Measurements from ENCODE around the gene MACROD2.

MACROD2 gene

DNA sequence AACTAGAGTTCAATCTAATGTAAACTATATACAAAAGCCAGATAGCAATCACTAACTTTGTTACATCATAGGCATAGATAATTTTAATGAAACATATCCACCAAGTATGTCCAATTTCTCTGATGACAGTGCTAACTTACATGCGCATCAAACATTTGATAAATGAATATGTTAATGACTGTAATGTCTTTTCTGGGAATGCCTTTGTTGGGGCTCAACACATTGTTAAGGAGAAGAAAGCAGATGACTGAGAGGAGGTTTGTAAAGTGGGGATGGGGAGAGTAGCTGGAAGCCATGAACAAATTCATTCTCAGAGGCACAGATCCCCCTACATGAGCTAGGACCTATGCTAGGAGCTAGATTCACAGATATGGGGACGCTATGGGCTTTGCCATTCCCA, 1627.9 kb downstream of the MACROD2 start:
- DNase-seq (ENCODE audit: low spot score): no peak

- no peak for DNase-seq (ENCODE audit: low spot score)
These were observed 1630.7 kb downstream of the MACROD2 start for GRCh38 chr20:15625981-15626380.

- DNase-seq (ENCODE audit: low spot score): no peak
These were observed 1631.8 kb downstream of the MACROD2 start for GRCh38 chr20:15627089-15627488.

DNA sequence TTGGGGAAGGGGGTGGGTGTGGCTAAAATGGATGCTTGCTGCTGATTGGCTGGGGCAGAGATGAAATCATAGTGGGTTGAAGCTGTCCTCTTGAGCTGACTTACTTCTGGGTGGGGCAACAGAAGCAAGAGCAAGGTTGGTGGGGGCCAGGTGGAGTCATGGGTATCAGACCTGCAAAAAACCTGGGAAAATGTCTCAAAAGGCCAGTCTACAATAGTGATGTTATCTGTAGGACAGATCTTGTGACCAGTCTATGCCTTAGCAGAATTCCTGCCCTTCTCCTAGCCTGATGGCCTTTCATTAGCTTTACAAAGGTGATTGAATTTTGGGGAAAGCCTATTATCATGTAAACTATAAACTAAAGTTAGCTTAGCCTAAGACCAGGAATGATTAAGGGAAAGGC, 1632.2 kb downstream of the MACROD2 start:
- no peak for DNase-seq (ENCODE audit: low spot score)

DNA sequence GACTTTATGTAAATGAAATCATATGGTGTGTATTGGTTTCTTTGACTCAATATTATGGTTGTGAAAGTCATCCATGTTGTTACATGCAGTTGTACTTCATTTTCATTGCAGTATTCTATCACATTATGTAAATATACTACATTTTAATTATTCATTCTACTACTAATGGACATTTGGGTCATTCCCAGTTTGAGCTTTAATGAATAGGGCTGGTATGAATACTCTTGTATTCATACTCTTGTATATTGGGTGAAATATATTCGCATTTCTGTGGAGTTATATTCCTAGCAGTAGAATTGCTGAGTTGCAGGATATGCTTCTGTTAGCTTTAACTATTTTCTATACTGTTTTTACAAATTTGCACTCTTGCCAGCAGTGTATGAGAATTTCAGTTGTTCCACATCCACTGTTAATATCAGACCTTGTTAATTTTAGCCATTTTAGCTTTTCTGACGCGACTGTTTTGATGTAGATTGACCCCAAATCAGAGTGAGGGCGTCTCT, 1633.6 kb downstream of the MACROD2 start:
- no peak for DNase-seq (ENCODE audit: low spot score)

GRCh38 chr20:15630360-15630759, 1635.0 kb downstream of the MACROD2 start:
- no peak for DNase-seq (ENCODE audit: low spot score)

DNA sequence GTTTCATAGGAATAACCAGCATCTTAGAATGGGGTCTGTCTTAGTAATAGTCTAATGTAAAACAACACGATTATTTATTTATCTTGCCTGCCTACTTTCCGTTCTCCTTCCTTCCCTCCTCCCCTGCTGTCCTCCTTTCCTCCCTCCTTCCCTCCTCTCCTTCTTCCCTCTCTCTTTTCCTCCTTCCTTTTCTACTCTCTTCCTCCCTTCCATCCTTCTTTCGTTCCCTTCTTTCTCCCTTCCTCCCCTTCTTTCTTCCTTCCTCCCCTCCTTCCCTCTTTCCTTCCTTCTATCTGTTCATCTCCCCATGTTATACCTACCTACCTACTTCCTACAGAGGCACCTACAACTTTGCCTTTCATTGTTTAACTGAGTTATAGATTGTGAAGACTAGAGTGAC, 1637.4 kb downstream of the MACROD2 start:
- DNase-seq (ENCODE audit: low spot score): no peak

DNA sequence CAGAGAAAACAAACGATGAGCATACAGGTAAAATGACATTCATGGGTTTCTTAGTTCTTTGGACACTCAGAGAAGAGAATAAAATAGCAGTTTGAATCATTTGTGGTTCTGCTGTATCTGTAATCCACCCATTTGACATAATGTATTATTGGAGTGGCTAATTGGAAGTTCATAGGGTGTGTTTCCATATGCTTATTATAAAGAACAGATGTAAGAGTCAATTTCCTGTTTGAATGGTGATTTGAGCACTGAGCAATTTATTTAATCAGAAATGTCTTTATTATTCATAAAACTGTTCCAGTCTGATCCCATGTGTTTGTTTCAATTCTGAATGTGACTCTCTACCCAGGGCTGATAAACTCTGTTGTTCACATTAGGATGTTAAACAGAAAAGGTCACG, 1638.8 kb downstream of the MACROD2 start:
- no peak for DNase-seq (ENCODE audit: low spot score)

DNA sequence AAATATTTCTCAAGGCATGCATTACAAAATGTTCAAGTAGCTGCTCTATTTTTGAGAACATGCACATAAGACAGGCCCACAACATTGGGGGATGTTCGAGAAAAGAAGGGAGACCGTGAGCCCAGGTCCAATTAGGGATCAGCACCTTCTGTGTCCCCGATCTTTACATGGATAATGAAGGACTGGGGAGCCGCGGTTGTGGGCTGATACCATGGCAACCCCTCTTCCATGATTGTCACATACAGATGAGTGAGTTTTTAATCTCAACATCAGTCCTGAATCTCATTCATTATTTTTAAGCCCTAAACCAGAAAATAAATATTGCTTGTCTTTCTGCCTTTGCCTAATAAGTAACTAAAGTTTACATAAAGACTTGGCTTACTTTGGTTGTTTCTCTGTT, 1642.2 kb downstream of the MACROD2 start:
- no peak for DNase-seq (ENCODE audit: low spot score)

DNA sequence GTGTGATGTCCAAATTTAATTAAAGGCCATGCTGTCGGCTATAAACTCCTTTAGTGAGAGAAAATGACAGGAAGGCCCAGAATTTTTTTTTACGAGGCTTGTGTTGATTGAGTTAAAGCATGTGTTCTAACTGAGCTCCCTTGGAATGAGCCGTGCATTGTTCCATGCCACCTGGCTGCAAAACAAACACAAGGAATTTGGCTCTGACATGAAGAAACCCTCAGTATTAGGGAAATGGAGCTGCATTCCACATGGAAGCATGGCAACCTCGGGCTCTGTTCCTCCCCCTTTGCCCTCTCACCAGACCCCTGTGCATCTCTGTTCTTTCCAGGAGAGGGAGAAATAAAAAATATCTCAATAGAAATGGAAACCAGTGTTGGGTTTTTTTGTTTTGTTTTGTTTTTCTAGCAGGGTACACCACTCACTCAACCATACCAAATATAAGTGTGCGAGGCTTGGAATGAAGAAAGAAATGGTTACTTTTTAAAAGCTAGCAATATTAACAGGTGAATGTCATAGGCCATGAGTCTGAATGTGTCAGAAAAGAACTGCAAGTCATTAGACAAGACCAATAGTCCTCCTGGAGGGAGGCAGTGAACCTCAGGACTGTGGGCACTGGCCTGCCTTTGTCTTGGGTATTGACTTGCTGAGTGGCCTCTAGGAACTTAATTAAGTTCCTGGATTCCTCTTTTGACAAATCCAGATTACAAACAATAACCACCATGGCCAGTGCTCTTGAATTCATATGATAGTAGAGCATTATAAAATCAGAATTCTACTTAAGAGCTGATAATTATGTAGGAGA, 1642.8 kb downstream of the MACROD2 start:
- DNase-seq (ENCODE audit: low spot score): no peak

DNA sequence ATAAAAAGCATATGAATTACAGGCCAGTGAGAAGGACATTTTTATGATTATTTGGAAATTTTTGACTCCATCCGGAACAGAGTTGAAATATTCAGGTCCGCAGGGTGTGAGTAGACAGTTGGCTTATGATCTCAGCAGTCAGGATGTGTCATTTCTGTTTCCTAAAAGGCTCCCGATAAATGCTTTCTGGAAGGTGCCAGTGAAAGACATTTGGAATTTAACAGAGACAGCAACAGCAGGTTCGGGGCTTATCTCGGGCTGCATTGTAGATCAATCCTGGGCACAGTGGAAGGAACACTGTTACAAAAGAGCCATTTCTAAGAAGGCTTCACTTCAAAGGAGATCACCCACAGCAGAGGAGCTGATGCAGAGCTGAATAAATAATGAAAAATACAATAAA, 1643.5 kb downstream of the MACROD2 start:
- no peak for DNase-seq (ENCODE audit: low spot score)

DNA sequence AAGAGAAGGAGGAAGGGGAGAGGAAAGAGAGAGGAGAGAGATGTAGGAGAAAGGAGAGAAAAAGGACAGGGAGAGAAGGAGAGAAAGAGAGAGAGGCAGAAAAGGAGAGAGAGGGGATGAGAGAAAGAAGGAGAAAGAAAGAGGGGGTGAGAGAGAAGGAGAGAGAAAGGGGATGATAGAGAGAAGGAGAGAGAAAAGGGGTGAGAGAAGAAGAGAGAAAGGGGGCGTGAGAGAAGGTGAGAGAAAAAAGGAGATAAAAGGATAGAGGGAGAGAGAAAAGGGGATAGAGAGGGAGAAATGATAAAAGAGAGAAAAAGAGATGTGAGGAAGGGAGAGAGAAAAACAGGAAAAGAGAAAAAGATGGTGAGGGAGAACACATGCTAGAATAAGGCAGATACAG, 1644.5 kb downstream of the MACROD2 start:
- DNase-seq (ENCODE audit: low spot score): no peak

DNA sequence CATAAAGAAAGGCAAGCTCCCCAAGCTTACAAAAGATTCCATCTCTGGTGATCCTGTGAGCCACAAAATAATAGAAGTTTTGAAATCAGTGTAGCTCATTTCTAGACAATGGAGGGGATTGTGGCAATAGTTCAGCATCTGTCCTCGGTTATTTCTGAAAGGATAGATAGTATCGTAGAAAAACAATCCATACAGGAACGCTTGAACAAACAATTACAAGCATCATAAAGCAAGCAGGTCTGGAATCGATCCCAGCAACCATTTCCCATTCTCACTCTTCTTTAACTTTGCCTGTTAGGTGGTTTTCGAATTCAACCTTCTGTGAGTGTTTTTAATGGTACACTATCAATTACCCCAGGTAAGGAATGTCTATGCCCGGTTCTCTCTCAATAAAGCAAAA, 1646.8 kb downstream of the MACROD2 start:
- no peak for DNase-seq (ENCODE audit: low spot score)

DNA sequence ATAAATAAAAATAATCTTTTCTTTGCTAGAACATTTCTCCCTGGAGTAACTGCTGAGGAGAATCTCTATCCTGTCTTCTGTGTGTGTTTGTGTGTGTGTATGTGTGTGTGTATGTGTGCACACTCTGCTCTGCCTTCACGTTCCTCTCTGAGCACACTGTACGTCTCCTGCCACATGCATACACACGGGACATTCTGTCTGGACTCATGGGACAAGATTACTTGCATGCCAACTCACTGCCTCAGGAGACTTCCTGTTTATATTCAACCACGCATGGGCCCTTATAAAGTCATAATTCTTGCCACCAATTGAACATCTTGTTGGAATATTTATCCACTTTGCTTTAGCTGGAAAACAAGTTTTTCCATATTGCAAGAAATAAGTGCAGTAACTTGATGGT, 1647.4 kb downstream of the MACROD2 start:
- DNase-seq (ENCODE audit: low spot score): no peak

GRCh38 chr20:15643713-15644112, 1648.4 kb downstream of the MACROD2 start:
- no peak for DNase-seq (ENCODE audit: low spot score)

- no peak for DNase-seq (ENCODE audit: low spot score)
These were observed 1650.5 kb downstream of the MACROD2 start for GRCh38 chr20:15645816-15646215.

DNA sequence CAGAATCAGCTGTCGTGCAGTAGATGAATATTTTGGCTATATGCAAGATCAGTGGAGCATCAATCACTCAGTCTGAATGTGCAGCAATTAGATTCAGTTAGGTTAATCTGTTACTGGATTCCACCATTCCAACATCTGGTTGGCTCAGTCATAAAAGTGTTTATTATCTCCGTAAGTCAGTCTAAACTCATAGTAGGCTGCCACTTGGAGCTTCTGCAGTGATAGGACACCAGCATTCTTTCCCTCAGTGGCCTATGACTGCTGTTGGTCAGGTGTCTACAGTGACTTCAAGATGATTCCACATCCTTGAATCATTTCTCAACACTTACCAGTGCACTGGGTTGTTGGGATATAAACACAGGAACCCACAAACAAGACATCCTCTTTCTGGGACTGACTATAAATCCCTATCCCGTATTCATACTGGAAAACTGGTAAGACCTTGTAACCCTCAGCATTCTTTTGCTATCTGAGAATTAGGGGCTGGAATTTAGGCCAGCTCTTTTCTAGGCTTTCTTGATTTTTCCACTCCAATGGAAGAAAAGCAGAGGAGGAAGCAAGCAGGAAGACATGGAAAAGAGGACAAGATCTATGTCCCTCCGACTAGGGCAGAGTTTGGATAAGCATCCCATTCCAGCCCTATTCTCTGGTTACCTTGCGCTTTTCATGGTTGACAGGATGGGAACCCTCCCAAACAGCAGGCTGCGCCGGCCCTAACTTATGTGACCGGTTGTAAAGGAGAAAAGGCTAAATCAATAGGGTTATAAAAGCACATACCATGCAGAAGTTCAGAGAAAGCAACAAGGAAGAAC, 1658.3 kb downstream of the MACROD2 start:
- no peak for DNase-seq (ENCODE audit: low spot score)

DNA sequence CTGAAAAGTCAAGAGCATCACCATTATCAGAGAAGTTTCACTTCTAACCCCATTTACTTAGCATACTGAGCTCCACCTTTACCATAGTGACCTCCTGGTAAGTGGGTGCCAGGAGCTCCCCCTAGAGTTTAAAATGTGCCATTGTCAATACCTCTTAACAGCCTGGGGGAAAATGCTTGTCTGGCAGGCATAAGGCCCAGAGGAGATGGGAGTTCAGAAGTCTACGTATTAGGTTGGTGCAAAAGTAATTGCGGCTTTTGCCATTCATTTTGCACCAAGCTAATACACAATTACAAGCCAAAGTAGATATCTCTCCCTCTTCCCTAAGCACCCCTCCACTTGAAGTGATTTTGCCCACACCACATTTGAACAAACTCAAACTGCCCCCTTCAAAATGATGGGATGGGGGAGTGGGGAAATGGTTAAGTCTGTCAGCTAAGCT, 1658.9 kb downstream of the MACROD2 start:
- DNase-seq (ENCODE audit: low spot score): no peak

DNA sequence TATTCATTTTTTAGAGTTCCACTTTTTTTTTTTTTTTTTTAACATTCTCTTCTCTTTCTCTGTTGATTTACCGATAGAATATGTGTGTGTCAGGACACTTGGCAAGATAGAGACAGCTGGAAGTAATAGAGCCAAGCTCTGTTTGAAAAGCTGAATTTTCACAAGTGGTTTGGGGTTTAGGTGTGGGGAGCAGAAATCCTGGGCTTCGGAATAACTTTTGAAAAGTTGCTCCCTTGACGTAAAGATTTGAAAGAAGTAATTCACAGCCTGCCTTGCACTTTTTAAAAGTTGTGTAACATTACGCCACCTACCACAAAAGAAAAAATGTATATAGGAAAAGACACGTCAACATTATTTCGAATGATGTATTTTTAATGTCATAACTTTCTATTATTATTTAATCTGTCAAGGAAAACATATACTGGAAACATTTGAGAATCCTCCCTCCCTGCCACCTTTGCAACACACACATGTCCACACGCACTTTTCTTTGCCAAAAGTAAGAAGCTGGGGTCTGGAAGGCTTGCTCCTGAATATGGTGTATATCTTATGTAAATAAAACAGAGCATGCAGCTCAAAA, 1660.1 kb downstream of the MACROD2 start:
- no peak for DNase-seq (ENCODE audit: low spot score)

GRCh38 chr20:15656124-15656523, 1660.8 kb downstream of the MACROD2 start:
- no peak for DNase-seq (ENCODE audit: low spot score)

DNA sequence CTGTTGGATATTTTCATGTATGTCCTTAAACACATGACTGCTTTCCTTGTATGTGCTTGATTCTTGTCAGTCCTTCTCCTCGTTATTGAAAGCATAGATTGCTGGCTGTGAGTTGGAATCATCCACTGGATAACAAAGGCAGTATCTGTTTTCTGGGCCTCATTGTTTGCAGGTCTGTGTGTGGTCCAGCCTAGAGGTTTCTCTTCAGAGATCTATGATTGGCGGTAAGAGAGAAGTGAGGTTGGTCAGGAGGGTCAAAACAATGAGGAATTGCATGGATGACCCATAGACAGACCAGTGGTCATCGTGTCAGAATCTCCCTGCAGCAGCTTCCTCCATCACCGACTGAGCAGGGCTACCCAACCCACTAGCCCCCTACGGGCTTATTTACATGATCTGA, 1663.0 kb downstream of the MACROD2 start:
- no peak for DNase-seq (ENCODE audit: low spot score)

DNA sequence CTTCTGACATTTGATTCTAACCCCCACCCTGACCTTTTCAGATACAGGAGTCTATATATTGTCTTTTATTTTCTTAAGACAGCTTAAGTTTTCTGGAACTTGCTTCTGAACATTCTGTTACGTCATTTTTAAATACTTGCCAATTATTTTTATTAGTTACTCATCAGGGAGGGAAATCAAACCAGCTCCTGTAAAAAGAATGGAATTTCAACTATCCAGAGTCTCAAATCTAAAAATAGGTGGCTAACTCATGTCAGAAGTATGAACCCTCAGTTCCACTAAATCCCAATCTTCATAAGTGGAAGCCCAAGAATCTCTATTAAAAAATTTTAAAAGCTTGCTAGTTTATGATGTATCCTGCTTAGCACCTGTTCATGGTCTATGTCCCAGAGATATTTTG, 1677.9 kb downstream of the MACROD2 start:
- DNase-seq (ENCODE audit: low spot score): no peak
